NCI-H748 (cell line): ENCODE results near the gene ZNF573.
A peak's percentile ranks its signal among the peaks of the same experiment; 100 is the strongest.
"Not testable (repeated sequence)": the region's sequence is repeated elsewhere in the genome, so short reads cannot be mapped to it uniquely, and the experiment has no call there.

Experiments used
- DNase-seq: peaks from one replicate; lab custom pipeline; 2025; ENCODE audit not compliant: unreplicated experiment; lab: John Stamatoyannopoulos, UW

ZNF573 gene

GRCh38 chr19:37779127-37780005, at the start of gene ZNF573:
Gene ZNF573, minus strand, starts transcription at chr19:37779586. Its CDS starts 5,857 bp downstream, at chr19:37773729.
- peak; percentile 94 for DNase-seq

GRCh38 chr19:37817180-37817981, 38.0 kb upstream of the ZNF573 start:
- DNase-seq = peak; percentile 92

- not testable (repeated sequence) for DNase-seq
Observed at GRCh38 chr19:37815611-37816010, 36.2 kb upstream of the ZNF573 start.

DNA sequence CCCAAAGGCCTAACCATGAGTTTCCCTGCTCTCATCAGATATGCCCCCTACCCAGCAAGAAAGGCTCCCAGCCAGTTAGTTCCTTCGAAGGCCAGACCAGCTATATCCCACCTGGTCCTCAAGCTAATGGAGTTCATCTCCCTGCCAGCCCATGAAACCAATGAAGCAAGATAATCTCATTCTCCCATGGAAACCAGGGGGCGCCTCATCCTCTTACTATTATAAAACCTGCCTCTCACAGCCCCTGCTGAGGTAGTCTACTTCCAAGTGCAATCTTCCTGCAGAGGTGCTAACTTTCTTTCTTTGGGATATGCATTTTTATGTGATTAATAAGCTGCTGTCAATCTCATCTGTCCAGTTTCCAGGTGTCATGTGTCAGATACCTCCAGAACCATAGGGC, 34.0 kb upstream of the ZNF573 start:
- no peak for DNase-seq

DNA sequence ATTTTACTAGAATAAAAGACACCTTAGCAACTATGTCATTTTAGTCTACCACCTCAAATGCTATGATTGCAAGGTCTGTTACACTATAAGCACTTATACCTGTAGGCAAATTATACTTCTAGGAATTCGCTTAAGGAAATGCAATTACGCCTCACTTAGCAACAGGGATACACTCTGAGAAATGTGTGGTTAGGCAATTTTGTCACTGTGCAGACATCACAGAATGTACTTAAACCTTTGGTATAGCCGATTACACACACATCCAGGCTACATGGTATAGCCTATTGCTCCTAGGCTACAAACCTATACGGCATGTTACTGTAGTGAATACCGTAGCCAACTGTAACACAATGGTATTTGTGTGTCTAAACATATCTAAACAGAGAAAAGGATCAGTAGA, 30.0 kb upstream of the ZNF573 start:
- no peak for DNase-seq

DNA sequence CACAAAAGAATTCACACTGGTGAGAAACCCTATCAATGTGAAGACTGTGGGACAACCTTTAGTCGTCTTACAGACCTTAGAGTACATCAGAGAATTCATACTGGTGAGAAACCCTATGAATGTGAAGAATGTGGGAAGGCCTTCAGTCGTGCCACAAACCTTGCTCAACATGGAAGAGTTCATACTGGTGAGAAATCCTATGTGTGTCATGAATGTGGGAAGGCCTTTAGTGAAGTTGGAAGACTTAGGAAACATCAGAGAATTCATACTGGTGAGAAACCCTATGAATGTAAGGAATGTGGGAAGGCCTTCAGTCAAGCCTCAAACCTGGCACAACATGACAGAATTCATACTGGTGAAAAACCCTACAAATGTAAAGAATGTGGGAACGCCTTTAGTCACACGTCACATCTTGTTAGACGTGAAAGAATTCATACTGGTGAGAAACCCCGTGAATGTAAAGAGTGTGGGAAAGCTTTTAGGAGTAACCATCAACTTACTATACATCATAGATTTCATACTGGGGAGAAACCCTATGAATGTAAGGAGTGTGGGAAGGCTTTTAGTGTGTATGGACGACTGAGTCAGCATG, 24.0 kb upstream of the ZNF573 start:
- DNase-seq = no peak

DNA sequence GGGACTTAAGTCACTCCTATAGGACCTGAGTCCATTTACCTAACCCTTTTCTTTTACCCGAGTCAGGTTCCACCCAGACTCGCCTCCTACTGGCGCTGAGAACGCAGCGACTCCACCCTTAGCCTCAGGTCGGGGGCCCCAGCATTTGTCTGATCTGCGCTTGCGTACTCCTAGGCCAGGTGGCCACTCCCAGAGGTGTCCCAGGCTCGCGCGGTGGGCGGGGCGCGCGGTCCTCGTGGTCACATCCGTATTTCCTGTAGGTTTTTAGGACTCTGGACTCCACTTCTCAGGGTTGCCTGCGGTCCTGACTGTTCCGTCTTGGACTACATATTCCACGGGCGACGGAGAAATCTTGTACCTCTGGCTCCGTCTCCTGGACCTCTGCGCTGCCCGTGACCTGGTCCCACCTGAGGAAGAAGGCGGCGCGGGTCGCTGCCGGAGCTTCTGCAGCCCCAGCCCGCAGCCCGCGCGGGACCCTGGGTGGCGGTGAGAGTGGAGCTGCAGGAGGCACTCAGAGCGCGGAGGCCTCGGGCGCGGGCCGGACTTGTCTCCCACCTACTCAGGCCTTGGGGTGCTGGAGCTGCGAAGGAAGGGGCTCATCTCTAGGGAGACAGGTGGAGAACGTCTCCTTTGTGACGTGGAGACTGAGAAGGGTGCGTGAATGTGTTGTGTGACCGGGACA, 11.0 kb upstream of the ZNF573 start:
- no peak for DNase-seq

DNA sequence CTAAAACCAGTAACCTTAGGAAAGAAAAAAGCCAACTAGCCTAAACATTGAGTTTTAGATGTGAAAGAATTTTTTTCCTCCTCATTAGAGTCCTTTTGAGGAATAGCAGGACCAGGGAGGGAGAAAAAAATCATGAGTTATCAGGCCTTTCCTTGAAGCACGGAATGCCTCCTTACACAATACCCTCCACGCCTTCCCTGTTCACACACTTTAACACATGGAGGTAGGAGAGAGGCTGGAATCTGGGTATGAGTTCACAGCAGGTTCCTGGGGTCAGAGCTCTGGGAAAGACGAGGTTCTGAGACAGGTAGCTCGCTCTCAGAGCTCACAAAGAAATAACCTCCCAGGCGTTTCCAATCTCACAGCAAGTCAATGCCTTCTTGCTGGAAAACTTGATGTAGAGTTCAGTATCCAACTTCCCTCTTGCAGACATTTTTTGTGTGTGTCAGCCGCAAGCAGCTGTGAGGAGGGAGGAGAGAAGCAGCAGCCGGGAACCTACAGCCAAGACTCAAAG, 716 bp downstream of the ZNF573 start:
- DNase-seq = no peak

- no peak for DNase-seq
Observed at GRCh38 chr19:37770985-37771384, 8.4 kb downstream of the ZNF573 start.

DNA sequence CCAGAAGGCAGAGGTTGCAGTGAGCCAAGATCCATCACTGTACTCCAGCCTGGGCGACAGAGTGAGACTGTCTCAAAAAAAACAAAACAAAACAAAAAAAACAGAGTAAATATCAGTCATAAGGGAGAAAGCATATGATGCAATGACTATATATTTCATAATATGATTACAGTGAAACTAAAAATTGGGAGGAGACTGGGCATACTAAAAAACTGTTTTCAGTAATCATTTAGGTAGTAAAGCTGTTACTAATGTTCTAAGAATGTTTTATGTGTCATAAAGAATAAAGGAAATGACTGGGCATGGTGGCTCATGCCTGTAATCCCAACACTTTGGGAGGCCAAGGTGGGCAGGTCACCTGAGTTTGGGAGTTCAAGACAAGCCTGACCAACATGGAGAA, 15.9 kb downstream of the ZNF573 start:
- no peak for DNase-seq

DNA sequence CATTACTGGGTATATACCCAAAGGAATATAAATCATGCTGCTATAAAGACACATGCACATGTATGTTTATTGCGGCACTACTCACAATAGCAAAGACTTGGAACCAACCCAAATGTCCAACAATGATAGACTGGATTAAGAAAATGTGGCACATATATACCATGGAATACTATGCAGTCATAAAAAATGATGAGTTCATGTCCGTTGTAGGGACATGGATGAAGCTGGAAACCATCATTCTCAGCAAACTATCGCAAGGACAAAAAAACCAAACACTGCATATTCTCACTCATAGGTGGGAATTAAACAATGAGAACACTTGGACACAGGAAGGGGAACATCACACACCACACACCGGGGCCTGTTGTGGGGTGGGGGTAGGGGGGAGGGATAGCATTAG, 21.7 kb downstream of the ZNF573 start:
- DNase-seq = not testable (repeated sequence)

- DNase-seq = no peak
Observed at GRCh38 chr19:37738371-37738770, 41.0 kb downstream of the ZNF573 start.

GRCh38 chr19:37725181-37725580, 54.2 kb downstream of the ZNF573 start:
- no peak for DNase-seq

DNA sequence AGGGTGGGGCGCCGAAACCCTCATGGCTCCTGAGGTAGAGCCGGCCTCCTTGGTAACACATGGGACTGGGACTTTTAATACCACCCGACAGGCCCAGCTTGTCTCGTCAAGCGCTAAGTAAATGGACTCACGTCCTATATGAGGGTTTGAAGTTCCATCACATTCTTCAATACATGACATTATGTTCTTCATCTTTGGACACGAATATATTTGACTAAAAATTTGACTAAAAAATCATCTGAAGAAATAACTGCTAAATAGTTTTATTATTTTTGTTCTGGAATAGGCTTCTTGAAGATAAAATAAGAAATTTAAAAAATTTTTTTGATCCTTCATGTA, 59.5 kb downstream of the ZNF573 start:
- no peak for DNase-seq

DNA sequence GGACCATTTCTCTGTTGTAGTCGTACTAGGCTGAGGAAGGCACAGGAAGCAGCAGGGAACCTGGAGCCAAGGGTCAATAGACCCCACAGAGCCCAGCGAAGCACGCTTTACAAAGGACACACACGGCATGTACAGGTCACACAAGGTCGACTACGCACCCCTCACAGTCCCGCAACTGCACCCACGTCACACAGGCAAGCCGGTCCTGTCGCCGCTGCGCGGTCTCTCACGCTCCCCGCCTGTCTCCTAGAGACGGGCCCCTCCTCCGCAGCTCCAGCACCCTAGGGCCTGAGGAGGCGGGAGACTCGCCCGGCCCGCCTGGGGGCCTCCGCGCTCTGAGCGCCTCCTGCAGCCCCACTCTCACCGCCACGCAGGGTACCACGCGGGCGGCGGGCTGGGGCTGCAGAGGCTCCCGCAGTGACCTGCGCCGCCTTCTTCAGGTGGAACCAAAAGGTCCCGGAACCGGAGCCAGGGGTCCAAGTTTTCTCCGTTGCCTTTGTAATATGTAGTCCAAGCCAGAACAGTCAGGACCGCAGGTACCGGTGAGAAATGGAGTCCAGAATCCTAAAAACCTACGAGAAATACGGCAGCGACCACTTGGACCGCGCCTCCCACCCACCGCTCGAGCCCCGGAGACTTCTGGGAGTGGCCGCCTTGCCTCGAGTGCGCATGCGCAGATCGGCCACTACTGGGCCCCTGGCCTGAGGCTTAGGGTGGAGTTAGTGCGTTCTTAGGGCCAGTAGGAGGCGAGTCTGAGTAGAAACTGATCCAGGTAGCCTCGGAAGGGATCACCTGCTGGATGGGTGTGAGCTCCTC, 60.1 kb downstream of the ZNF573 start, which contains the start of gene ZNF607:
TSS of gene ZNF607 (minus strand) at position 651 of the 816 bp plus-strand sequence. CDS start 8,143 bp downstream, outside the sequence.
- DNase-seq = peak; percentile 98

GRCh38 chr19:37718304-37718703, 61.1 kb downstream of the ZNF573 start:
- DNase-seq = no peak

DNA sequence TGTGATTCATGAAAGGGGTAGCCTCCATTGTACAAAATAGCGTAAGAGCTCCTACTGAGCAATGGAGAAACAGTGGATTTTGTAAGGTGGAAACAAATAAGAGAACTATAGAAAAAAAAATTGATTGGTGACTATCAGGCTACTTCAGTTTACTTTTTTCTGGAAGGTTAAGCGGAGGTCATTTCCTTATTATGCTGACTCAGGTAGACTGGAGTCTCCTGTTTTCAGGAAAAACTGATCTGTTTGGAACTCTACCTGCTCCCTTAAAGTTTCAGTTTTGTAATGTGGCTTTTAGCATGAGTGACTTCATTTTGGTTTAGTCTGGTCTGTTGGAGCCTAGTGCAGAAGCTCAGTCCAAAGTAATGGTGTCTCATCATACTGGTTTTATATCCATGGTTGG, 63.2 kb downstream of the ZNF573 start:
- no peak for DNase-seq

- DNase-seq = no peak
Observed at GRCh38 chr19:37706052-37706605, 73.3 kb downstream of the ZNF573 start.

- DNase-seq = no peak
Observed at GRCh38 chr19:37699057-37699456, 80.3 kb downstream of the ZNF573 start.

DNA sequence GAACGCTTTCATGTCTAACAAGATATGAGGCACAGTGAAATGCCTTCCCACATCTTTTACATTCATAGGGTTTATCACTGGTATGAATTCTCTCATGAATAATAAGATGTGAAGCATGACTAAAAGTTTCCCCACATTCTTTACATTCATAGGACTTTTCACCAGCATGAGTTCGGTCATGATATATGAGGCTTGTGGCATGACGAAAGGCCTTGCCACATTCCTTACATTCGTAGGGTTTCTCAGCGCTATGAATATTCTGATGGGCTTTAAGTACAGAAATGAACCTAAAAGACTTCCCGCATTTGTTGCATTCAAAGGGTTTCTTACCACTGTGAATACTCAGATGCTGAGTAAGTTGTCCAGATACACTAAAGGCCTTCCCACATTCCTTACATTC, 81.2 kb downstream of the ZNF573 start:
- DNase-seq = no peak
